Karpas-422 (cell line): ENCODE results near the gene SUZ12. TPM values are rescaled to one million over a fixed set of nuclear protein-coding genes. Genes with fewer than 3 reads are reported as not detected.
"Not testable (repeated sequence)": the region's sequence is repeated elsewhere in the genome, so short reads cannot be mapped to it uniquely, and the experiment has no call there.

Source experiments
- DNase-seq: peaks from one replicate; pipeline ENCODE4 v3.0.0-alpha.2; 2015
- H2AFZ ChIP-seq: fragments of 200-600 bp; sonication (generic); 2 replicates; pipeline ENCODE4 v1.6.1; 2014; ENCODE audit warnings: antibody characterized with exemption, low read length, mixed read lengths
- H3K27ac ChIP-seq: fragments of 200-600 bp; sonication (generic); 2 replicates; pipeline ENCODE4 v1.5.1; 2014; ENCODE audit warnings: mild to moderate bottlenecking, low read length, moderate library complexity
- H3K27me3 ChIP-seq: fragments of 200-600 bp; sonication (generic); 2 replicates; pipeline ENCODE4 v1.6.1; 2014; ENCODE audit warnings: low read length, mixed read lengths
- H3K36me3 ChIP-seq: fragments of 200-600 bp; sonication (generic); 2 replicates; pipeline ENCODE4 v1.6.1; 2014; ENCODE audit warnings: low read length, mixed read lengths; ENCODE audit not compliant: insufficient read depth
- H3K4me1 ChIP-seq: fragments of 200-600 bp; sonication (generic); 2 replicates; pipeline ENCODE4 v1.6.1; 2014; ENCODE audit warnings: mild to moderate bottlenecking, low read length, mixed read lengths
- H3K4me2 ChIP-seq: fragments of 200-600 bp; sonication (generic); 2 replicates; pipeline ENCODE4 v1.6.1; 2014; ENCODE audit warnings: low read length, low read depth, mild to moderate bottlenecking; ENCODE audit not compliant: poor library complexity, severe bottlenecking
- H3K4me3 ChIP-seq: fragments of 200-600 bp; sonication (generic); 2 replicates; pipeline ENCODE4 v1.5.1; 2014; ENCODE audit warnings: mild to moderate bottlenecking, antibody characterized with exemption, low read length, mixed read lengths
- H3K79me2 ChIP-seq: fragments of 200-600 bp; sonication (generic); 2 replicates; pipeline ENCODE4 v1.6.1; 2014; ENCODE audit warnings: mild to moderate bottlenecking, low read length, mixed read lengths
- H3K9ac ChIP-seq: fragments of 200-600 bp; sonication (generic); 2 replicates; pipeline ENCODE4 v1.6.0; 2014; ENCODE audit warnings: low read length
- H3K9me2 ChIP-seq: fragments of 200-600 bp; sonication (generic), shearing (Covaris generic); replicated peaks from 2 replicates; pipeline ENCODE4 v1.6.0; 2014; ENCODE audit warnings: mild to moderate bottlenecking, low read length, moderate library complexity; ENCODE audit not compliant: insufficient read depth
- H3K9me3 ChIP-seq: fragments of 300-700, 200-600 bp; sonication (generic); 2 replicates; pipeline ENCODE4 v1.6.1; 2014; ENCODE audit warnings: low read length, mixed read lengths
- H4K20me1 ChIP-seq: fragments of 200-600 bp; sonication (generic); 2 replicates; pipeline ENCODE4 v1.6.1; 2014; ENCODE audit warnings: mild to moderate bottlenecking, antibody characterized with exemption, low read length, low read depth; ENCODE audit not compliant: insufficient read depth
- total RNA-seq: library from RNA; depleted of rRNA; stranded (reverse); fragments of >200 nt; shearing (Covaris generic); gene quantifications from 2 replicates; pipeline ENCODE4 v1.2.3, GENCODE V29; 2014; ENCODE audit warnings: low replicate concordance

The SUZ12 gene
- total RNA-seq, 1 experiment from 2014 or later: 71.0 TPM

GRCh38 chr17:31974269-31975071 lies 37.7 kb downstream of the SUZ12 start:
- not testable (repeated sequence) for H3K79me2 ChIP-seq, H3K4me1 ChIP-seq, H3K4me3 ChIP-seq, H2AFZ ChIP-seq, H3K4me2 ChIP-seq, H3K9ac ChIP-seq, DNase-seq, H3K9me3 ChIP-seq, H4K20me1 ChIP-seq, H3K27ac ChIP-seq, H3K27me3 ChIP-seq, H3K9me2 ChIP-seq
- peaks cover 15% of the 10 kb centered on the region for H3K36me3 ChIP-seq

- H4K20me1 ChIP-seq, H3K27ac ChIP-seq, H3K27me3 ChIP-seq, H3K79me2 ChIP-seq, H3K4me2 ChIP-seq, H3K4me3 ChIP-seq, H3K9me3 ChIP-seq, H3K4me1 ChIP-seq, H2AFZ ChIP-seq, H3K9ac ChIP-seq, H3K9me2 ChIP-seq, DNase-seq: not testable (repeated sequence)
- H3K36me3 ChIP-seq: peaks cover 16% of the 10 kb centered on the region
These were observed 38.6 kb downstream of the SUZ12 start for GRCh38 chr17:31975391-31975790.

- H3K9me2 ChIP-seq, H3K27ac ChIP-seq, DNase-seq, H3K4me3 ChIP-seq, H3K79me2 ChIP-seq, H3K27me3 ChIP-seq, H3K4me1 ChIP-seq, H4K20me1 ChIP-seq, H2AFZ ChIP-seq, H3K4me2 ChIP-seq, H3K9me3 ChIP-seq, H3K9ac ChIP-seq: not testable (repeated sequence)
- H3K36me3 ChIP-seq: peaks cover 49% of the 10 kb centered on the region
These were observed 55.0 kb downstream of the SUZ12 start for GRCh38 chr17:31991821-31992220.

GRCh38 chr17:31997005-31997404 lies 60.2 kb downstream of the SUZ12 start:
- H3K9ac ChIP-seq: no peak overlapping the region
- H3K27ac ChIP-seq: no peak overlapping the region
- no peak for DNase-seq
- no peak overlapping the region for H2AFZ ChIP-seq
- no peaks in the 10 kb centered on the region for H3K4me1 ChIP-seq
- H3K36me3 ChIP-seq: peaks cover 64% of the 10 kb centered on the region
- no peaks in the 10 kb centered on the region for H4K20me1 ChIP-seq
- H3K4me3 ChIP-seq: no peak overlapping the region
- no peaks in the 10 kb centered on the region for H3K9me2 ChIP-seq
- H3K9me3 ChIP-seq: no peaks in the 10 kb centered on the region
- no peaks in the 10 kb centered on the region for H3K27me3 ChIP-seq
- H3K79me2 ChIP-seq: peaks cover 4% of the 10 kb centered on the region; the same call in 1 of the 2 replicates
- no peak overlapping the region for H3K4me2 ChIP-seq

GRCh38 chr17:32006957-32007462 lies 70.2 kb downstream of the SUZ12 start, which contains the start of gene LRRC37B:
TSS of gene LRRC37B (plus strand) at chr17:32007383. CDS start at chr17:32021393, 14,010 bp downstream.
- peak within 1 kb of the TSS; percentile 81 for H3K9ac ChIP-seq
- peaks cover 20% of the 10 kb centered on the region for H3K4me1 ChIP-seq
- DNase-seq: peak; percentile 94
- H3K36me3 ChIP-seq: no peaks in the 10 kb centered on the region; the same call in 1 of the 2 replicates
- H3K4me2 ChIP-seq: peak within 1 kb of the TSS; percentile 97
- H3K9me2 ChIP-seq: no peaks in the 10 kb centered on the region
- H3K9me3 ChIP-seq: no peaks in the 10 kb centered on the region
- H4K20me1 ChIP-seq: no peaks in the 10 kb centered on the region
- no peak within 1 kb of the TSS for H3K27ac ChIP-seq
- no peaks in the 10 kb centered on the region for H3K27me3 ChIP-seq
- H2AFZ ChIP-seq: peak within 1 kb of the TSS; percentile 89; the same call in 1 of the 2 replicates
- peaks cover 9% of the 10 kb centered on the region; the same call in 1 of the 2 replicates for H3K79me2 ChIP-seq
- peak within 1 kb of the TSS; percentile 81 for H3K4me3 ChIP-seq

GRCh38 chr17:32007463-32008298 lies 70.9 kb downstream of the SUZ12 start:
- Histone ChIP-seq H4K20me1 (no peaks in the 10 kb centered on the region), H3K4me1 (peaks cover 20% of the 10 kb centered on the region), H3K27me3 (no peaks in the 10 kb centered on the region), H3K9me2 (no peaks in the 10 kb centered on the region), H3K79me2 (peaks cover 9% of the 10 kb centered on the region; the same call in 1 of the 2 replicates), H3K9me3 (no peaks in the 10 kb centered on the region), H3K36me3 (no peaks in the 10 kb centered on the region), H2AFZ (peak overlapping the region; percentile 89; the same call in 1 of the 2 replicates), H3K4me3 (peak overlapping the region; percentile 81), H3K4me2 (peak overlapping the region; percentile 97), H3K9ac (peak overlapping the region; percentile 81), H3K27ac (no peak overlapping the region)
- DNase-seq: peak; percentile 61

- Histone ChIP-seq H2AFZ (no peak overlapping the region), H3K79me2 (peaks cover 9% of the 10 kb centered on the region; the same call in 1 of the 2 replicates), H4K20me1 (no peaks in the 10 kb centered on the region), H3K4me1 (peaks cover 20% of the 10 kb centered on the region), H3K9ac (no peak overlapping the region), H3K4me3 (peak overlapping the region; percentile 81; the same call in 1 of the 2 replicates), H3K36me3 (no peaks in the 10 kb centered on the region), H3K9me3 (no peaks in the 10 kb centered on the region), H3K27me3 (no peaks in the 10 kb centered on the region), H3K4me2 (peak overlapping the region; percentile 97), H3K27ac (no peak overlapping the region), H3K9me2 (no peaks in the 10 kb centered on the region)
- no peak for DNase-seq
These were observed 72.4 kb downstream of the SUZ12 start for GRCh38 chr17:32009262-32009542.

- peaks cover 9% of the 10 kb centered on the region; the same call in 1 of the 2 replicates for H3K79me2 ChIP-seq
- H3K9me3 ChIP-seq: no peaks in the 10 kb centered on the region
- no peaks in the 10 kb centered on the region for H3K27me3 ChIP-seq
- no peak overlapping the region for H3K4me3 ChIP-seq
- no peaks in the 10 kb centered on the region for H4K20me1 ChIP-seq
- H3K9me2 ChIP-seq: no peaks in the 10 kb centered on the region
- H3K27ac ChIP-seq: no peak overlapping the region
- no peak overlapping the region for H2AFZ ChIP-seq
- peaks cover 20% of the 10 kb centered on the region for H3K4me1 ChIP-seq
- no peak for DNase-seq
- no peak overlapping the region for H3K4me2 ChIP-seq
- no peaks in the 10 kb centered on the region for H3K36me3 ChIP-seq
- H3K9ac ChIP-seq: no peak overlapping the region
These were observed 73.3 kb downstream of the SUZ12 start for GRCh38 chr17:32010114-32010513.
